Dedifferentiated amniotic fluid mesenchymal stem cell (primary cell): ENCODE measurements around the gene ATP8B3.

Source experiments
- DNase-seq: peaks from one replicate; pipeline ENCODE4 v3.0.0-alpha.2; 2016; ENCODE audit errors: extremely low spot score

Gene ATP8B3, protein sequence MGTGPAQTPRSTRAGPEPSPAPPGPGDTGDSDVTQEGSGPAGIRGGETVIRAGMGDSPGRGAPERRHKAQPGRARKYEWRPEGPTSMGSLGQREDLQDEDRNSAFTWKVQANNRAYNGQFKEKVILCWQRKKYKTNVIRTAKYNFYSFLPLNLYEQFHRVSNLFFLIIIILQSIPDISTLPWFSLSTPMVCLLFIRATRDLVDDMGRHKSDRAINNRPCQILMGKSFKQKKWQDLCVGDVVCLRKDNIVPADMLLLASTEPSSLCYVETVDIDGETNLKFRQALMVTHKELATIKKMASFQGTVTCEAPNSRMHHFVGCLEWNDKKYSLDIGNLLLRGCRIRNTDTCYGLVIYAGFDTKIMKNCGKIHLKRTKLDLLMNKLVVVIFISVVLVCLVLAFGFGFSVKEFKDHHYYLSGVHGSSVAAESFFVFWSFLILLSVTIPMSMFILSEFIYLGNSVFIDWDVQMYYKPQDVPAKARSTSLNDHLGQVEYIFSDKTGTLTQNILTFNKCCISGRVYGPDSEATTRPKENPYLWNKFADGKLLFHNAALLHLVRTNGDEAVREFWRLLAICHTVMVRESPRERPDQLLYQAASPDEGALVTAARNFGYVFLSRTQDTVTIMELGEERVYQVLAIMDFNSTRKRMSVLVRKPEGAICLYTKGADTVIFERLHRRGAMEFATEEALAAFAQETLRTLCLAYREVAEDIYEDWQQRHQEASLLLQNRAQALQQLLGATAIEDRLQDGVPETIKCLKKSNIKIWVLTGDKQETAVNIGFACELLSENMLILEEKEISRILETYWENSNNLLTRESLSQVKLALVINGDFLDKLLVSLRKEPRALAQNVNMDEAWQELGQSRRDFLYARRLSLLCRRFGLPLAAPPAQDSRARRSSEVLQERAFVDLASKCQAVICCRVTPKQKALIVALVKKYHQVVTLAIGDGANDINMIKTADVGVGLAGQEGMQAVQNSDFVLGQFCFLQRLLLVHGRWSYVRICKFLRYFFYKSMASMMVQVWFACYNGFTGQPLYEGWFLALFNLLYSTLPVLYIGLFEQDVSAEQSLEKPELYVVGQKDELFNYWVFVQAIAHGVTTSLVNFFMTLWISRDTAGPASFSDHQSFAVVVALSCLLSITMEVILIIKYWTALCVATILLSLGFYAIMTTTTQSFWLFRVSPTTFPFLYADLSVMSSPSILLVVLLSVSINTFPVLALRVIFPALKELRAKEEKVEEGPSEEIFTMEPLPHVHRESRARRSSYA (N-terminal part only)

DNA sequence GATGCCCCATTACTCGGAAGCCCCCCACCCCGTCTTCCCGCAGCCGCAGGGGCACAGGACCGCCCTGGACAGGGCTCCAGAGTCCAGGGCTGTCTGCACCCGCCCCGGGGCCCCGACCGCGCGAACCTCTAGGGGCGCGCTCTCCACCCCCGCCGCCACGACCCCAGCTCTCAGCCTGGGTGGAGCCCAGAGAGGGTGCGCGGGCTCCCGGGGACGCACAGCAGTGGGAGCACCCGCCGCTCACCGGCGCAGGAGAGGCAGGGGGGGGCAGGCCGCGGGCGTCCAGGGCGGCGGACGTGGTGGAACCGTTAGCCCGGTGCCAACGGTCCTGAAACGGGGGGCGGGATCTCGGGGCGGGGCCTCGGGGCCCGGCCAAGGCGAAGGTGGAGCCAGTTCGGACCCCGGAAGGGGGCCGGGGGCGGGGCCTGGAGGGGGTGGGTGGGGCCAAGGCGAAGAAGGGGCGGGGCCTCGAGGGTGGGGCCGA, at the start of gene ATP8B3:
Gene ATP8B3 (minus strand): TSS at position 335 of the 484 bp plus-strand sequence. CDS start 540 bp downstream, outside the sequence.
- DNase-seq: no peak

DNA sequence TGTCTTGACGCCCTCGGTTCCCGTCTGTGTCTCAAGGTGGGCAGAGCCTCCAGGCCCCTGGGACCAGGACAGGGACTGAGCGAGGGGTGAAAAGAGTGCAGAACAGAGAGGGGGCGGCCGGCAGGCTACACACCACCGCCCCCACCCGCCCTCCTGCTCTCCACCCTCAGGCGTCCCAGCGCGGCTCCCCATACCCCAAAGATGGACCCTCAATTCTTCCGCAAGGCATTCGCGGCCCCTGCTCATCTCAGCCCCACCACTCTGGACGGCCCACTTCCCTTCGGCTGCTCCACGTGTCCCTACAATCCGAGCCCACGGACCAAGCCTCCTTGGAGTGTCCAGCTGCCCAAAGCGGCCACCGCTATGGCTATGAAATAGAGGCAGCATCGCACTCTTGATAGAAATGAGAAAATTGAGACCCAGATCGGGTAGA, 49.5 kb upstream of the ATP8B3 start:
- DNase-seq: no peak

DNA sequence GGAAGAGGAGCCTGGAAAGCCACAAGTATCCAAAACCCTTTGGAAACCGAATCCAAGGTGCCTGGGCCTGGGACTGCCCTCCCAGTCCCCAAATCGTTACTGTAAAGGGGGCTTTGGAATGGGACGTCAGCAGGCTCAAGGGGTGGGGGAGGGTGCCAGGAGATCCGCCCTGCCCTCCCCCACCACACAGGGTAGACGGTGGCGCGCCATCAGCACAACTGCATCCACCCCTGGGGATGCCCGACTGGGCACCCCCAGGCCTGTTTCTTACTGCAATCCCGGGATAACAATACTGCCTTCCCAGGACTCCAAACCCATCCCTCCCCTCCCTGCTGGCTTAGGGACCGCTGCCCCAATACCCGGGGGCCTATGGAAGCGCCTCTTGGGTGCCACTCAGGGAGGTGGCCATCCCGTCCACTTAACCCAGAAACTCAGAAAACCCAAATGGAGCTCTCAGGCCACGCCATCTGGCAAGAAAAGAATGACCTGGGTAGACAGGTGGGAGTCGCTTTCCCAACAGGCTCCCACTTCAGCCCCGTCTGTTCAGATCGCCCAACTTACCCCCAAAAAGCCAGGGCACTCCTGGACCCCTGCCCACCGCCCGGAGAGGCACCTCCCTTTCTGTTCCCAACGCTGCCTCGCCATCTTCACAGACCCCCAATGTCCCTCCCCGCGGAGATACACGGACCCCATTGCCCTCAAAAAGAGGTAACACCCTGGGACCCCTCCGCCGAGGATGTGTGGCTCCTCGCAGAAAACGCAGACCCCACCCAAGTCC, 48.9 kb upstream of the ATP8B3 start:
- DNase-seq: no peak

DNA sequence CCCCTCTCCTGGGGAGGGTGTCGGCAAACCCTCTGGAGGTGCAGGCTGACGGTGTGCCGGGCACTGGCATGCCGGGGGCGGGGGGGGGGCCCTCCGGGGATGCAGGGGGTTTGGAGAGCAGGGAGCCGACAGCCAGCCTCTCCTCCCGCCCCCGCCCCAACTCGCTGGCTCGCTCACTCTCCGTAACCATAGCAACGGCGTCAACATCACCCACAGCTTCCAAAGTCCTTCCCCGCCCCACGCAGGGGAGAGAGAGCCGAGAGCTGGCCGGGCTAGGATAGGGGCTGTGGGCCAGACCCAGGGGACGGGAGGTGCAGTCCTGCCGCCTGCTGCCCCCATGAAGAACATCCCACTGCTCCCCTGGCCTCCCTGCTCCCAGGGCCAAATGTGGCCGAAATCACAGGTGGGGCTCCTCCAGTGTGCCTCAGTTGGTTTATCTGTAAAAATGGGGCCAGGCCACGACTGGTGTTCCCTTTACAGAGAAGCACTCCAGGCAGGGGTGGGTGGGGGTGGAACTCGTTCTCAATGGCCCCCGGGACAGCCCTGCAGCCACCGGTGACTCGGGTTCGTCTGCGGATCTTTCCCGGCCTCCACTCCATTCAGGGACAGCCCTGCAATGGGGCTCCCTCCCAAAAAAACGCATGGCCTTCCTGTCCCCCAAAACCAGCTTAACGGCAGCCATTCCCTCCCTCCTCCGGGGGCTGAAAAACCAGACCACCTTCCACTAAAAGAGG, 48.1 kb upstream of the ATP8B3 start:
- DNase-seq: peak; percentile 76

DNA sequence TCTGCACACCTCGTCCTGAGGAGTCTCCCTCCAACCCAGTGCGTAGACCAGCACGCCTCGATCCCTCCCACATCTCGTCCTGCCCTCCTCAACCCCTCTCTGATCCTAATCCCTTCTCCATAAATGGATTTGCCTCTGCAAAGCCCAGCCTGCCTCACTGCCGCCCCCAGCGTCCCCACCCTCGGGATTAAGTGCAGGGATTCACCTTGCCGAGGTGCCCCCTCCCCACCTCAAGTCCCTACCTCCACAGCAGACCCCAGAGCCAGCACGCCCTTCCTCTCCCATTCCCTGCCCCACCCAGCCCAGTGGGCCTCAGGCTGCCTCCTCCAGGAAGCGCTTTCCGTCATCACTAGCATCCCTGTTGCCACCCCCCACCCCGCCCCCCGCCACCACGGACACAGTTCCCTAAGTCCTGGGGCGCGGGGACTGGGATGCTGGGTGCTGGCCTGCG, 47.3 kb upstream of the ATP8B3 start:
- DNase-seq: no peak

DNA sequence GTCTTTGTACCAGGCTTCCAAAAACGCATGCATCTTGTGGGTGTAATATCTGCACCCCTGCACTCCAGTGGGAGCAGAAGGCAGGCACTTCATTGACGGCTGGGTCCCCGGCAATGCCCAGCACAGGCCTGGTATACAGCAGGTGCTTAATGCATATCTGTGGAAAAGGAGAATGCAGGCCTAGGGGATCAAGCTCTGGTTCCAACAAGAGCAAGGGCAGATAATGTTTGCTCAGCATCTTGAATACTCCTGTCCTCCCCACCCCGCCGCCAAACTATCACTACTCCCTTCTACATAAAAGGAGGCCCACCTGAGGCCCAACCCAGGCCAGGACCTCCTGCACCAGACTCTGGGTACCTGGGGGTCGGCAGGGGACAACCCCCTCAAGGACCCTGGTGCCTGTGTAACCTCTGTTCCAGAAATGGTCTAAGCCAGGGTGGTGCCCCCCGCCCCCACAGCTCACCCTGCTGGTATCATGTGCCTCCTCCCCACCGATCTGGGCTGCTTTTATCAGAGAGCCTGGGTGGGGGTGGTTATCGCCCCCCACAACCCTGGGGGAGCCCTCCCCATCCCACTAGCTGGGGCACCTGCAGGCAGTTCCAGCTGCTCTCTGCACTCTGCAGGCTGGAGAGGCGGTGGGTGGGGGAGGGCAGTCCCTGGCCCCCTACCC, 46.5 kb upstream of the ATP8B3 start:
- no peak for DNase-seq

DNA sequence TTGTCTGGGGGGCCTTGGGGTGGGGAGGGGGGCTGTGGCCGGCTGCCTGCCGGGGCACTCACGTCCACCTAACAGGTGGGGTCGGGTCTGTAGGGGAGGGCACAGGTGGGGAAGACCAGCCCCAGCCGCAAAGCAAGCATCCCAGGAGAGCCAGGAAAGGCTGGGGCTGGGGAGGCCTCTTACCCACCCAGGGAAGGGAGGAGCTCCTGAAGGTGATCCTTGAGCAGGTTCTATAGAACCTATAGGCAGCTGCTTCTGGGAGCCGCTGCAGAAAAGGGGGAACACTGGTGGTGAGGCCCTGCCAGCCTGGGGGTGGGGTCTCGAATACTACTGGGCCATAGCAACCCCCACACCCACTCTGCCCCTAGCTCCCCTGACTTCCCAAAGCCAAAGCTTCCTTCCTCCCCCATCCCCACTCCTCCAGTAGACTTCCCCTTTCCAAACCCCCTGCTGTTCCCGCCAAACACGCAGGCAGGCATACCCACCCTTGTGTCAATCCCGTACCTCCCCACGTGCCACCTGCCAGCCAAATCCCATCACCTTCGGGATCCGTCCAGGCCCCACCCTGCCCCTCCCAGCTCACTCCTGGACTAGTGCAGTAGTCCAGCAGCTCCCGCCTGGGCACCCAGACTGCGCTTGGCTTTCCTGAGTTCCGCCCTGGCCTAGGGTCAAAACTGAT, 45.7 kb upstream of the ATP8B3 start:
- DNase-seq: no peak

DNA sequence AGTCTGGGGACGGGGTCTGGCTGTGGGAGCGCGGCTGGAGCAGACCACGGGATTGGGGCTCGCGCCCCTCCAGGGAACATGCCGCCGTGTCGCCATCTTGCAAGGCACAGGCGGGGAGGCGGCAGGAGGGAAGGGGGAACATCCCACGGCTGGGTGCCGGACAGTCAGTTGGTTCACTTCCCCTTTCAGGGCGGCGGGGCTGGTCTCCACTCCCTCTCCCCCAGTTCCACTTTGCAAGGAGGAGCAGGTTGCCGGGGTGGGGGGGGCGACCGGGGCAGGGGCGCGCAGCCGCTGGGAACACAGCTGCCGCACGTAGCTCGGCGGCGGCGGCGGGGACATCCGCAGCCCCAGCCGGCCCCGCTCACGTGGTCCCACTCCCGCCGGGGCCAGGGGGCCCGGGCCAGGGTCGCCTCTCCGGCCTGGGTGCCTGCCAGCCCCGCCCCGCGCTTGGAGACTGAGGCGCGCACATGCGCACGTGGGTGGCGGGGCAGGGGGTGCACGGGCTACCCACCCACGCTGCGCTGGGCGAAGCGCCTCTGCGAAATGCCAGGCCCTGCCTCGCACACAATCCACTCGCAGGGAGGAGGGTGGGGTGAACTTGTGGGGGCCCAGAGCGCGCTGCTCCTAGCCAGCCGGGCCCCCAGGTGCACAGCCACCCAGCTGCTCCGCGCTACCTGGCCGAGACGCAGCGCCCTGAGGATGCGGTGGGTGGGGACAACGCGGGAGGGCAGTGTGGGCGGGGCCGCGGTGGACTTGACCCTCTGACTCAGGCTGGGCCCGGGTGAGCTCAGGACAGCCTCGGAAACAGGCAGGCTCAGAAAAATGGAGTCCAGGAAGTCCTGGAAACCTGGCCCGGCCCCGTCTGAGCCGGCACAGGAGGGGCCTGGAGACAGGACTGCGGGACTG, 44.9 kb upstream of the ATP8B3 start:
- DNase-seq: peak; percentile 36

DNA sequence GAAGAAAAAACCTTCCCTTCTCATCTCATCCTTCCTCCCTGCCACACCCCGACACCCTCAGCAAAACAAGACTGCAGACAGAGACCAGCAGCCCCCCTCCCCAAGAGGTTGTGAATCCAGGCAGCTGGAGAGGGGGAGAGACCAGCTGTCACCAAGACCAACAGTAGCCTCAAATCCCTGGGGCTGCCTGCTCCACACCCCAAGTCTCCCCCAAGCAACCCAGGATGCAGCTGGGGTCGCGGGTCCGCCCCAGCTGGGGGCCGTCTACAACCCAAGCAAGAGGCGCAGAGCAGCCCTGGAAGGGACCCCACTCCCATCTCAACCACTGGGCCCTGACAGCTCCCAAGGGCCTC, 44.2 kb upstream of the ATP8B3 start:
- DNase-seq: no peak

DNA sequence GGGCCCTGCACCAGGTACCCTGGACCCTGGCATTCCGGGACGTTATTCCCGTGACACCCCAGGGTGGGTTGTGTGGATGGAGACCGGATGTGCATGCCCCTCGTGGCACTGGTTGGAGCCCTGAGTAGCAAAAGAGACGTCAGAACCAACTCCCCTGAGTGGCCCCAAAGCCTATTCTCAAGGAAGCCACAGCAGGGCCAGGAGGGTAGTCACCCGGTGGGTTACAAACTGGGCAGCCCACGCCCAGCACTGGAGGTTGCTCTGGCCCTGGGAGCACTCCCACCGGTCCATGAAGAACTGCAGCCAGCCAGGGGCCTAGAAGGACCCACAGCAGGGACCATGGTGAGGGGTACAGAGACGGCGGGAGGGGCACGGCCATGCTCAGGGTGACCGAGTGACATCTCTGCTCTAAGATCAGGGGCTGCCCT, 43.8 kb upstream of the ATP8B3 start:
- no peak for DNase-seq

DNA sequence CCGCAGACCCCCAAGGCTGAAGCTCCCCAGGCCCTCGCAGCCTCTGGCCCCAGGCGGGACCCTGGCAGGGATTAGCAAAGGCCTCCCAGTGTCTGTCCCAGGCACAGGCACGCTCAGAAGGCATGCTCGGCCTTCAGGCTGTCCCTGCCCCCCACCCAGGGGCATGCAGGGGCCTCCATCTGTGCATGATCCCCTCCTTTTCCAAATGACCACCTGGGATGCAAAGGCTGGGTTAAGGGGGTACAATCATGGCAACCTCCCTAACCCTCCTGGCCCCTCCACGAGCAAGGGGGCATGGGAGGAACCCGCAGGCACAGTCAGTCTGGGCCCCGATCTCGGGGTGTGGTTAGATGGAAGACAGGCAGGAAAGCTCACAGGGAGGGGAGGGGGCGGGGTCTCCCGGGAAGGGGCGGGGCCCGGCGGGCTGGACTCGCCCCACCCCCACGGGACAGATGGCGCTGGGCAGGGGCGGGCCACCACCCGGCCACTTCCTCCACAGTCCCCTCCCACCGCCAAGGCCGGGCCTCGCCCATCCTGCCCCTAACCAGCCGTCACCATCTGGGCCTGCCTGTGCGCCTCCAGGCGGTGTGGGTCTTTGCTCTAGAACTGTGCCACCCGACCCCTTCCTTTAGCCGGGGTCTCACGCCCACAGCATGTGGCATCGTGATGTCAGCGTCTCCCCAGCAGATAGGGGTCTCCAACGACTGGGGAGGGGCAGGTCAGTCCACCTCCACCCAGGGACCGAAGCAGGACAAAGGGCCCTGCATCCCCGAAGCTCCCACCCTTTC, 43.2 kb upstream of the ATP8B3 start:
- DNase-seq: peak; percentile 84

DNA sequence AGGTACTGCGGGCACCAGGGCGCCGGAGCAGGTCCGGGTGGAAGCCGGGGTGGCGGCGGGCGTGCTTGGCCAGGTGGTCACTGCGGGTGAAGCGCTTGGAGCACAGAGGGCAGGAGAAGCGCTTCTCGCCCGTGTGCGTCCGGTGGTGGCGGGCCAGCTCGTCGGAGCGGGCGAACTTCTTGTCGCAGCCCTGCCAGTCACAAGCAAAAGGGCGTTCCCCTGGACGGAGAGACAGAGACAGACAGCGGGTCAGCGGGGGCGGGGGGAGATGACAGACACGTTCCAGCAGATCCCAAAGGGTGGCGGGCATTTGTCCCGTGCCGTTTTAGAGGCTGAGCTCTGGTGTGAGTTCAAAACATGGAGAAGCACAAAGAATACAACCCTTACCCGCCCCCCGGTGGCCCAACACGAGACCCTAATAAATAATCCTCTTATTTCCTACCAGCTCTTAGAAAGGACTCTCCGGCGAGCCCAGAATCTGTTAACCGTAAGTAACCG, 42.5 kb upstream of the ATP8B3 start:
- DNase-seq: no peak

DNA sequence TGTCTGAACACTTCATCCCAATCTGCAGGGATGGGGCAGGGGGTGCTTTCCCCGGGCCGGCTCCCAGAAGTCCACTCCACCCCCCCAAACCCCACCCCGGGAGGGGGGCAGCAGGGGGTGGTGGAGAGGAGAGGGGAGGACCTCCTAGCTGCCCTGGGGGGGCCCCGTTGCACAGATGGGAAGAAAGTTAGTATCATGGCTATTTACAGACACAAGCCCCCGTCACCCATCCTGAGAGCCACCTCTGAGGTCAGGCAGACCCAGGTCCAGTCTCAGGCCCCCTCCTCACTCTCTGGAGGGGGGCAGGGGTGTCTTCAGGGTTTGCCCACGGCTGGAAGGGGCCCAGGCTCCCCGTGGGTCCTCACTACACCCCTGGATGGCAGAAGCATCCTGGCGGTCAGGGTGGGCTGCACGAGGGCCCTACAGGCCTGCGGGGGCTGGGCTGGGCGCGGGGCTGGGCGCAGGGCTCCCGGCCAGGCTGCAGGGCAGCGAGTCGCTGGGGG, 42.0 kb upstream of the ATP8B3 start:
- DNase-seq: no peak

DNA sequence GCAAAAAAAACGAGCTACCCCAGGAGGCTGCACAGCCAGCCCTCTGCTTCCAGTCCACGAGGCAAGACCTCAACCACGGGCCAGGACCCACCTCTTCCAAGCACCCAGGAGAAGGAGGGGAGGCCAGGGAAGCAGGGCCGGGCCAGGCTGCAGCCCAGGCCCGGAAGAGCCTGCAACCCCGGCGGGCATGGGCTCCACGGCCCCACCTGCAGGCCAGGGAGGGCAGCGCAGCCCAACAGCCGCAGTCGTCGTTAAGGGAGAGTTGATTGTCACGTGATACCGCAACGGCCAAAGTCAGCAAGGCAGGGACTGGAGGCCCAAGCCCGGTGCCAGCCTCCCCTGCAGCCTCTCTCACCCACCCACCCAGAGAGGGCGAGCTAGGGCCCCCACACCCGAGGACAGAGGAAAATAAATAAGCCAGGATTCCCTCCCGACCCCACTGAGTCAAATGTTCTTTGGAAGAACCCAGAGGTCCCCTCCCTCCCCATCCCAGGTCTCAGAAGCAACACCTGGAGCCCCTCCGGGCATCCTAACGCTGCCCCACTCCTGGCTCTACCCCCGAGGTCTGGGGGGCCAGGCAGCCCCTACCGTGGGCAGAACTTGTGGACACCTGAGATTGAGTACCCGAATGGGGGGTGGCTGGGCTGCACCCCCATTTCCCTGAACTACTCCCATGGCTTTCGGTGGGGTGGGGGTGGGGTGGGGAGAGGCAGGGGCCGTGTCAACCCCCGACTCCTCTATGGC, 41.4 kb upstream of the ATP8B3 start:
- peak; percentile 62 for DNase-seq

DNA sequence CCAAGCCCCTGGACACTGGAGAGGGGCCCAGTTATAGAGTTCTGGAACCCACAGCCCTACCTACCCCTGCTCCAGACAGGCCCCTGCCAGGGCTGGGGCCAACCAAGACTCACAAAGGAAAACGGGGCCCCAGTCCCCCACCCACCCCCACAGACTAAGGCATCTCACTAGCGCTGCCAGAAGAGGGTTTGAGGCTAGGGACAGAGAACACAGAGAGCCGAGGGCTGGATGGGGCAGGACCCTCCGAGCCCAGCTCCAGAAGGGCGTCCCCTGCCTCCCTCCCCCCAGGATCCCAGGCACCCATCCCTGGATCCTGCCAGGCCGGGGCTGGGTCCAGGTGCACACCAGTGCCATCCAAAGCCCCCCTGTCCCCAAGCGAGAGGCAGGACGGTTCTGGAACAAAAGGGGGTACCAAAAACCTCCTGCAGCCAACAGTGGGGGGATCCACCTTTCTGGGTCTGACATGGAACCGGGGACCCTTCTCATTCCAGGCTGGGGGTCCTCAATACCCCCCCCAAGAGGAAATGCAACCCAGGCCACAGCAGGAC, 40.6 kb upstream of the ATP8B3 start:
- DNase-seq: no peak
